H9 (cell line): ENCODE data around the gene MICU1. TPM values are rescaled to one million over a fixed set of nuclear protein-coding genes. Genes with fewer than 3 reads are reported as not detected.

Experiments used
- DNase-seq: peaks from one replicate; pipeline ENCODE4 v3.0.0-alpha.2; 2017
- H2AFZ ChIP-seq: one replicate; pipeline ENCODE4 v1.6.1; 2013; ENCODE audit warnings: mild to moderate bottlenecking, low read length, control low read depth, moderate library complexity
- H2AK5ac ChIP-seq: 2 replicates; pipeline ENCODE4 v1.6.1; 2013; ENCODE audit warnings: low read length, control low read depth, mixed read lengths; ENCODE audit not compliant: insufficient read length
- H2BK120ac ChIP-seq: one replicate; pipeline ENCODE4 v1.6.1; 2013; ENCODE audit warnings: low read depth, mild to moderate bottlenecking, low read length, control low read depth, inconsistent platforms; ENCODE audit not compliant: poor library complexity, severe bottlenecking
- H2BK12ac ChIP-seq: 2 replicates; pipeline ENCODE4 v1.6.1; 2013; ENCODE audit warnings: low read length, control low read depth, mixed read lengths, low read depth; ENCODE audit not compliant: insufficient read length
- H2BK15ac ChIP-seq: 2 replicates; pipeline ENCODE4 v1.6.1; 2013; ENCODE audit warnings: low read depth, low read length, control low read depth
- H2BK20ac ChIP-seq: one replicate; pipeline ENCODE4 v1.6.1; 2013; ENCODE audit warnings: low read depth, mild to moderate bottlenecking, low read length, control low read depth, inconsistent platforms; ENCODE audit not compliant: poor library complexity, severe bottlenecking
- H2BK5ac ChIP-seq: 2 replicates; pipeline ENCODE4 v1.6.1; 2013; ENCODE audit warnings: low read length, control low read depth, mixed read lengths; ENCODE audit not compliant: insufficient read length
- H3K14ac ChIP-seq: 2 replicates; pipeline ENCODE4 v1.6.1; 2013; ENCODE audit warnings: low read length, control low read depth; ENCODE audit not compliant: insufficient read depth
- H3K18ac ChIP-seq: 2 replicates; pipeline ENCODE4 v1.6.1; 2013; ENCODE audit warnings: low read depth, mild to moderate bottlenecking, mixed read lengths, low read length, control low read depth; ENCODE audit not compliant: insufficient read length
- H3K23ac ChIP-seq: 2 replicates; pipeline ENCODE4 v1.6.1; 2013; ENCODE audit warnings: low read length, control low read depth, mixed read lengths, low read depth; ENCODE audit not compliant: insufficient read length
- H3K23me2 ChIP-seq: 2 replicates; pipeline ENCODE4 v1.6.1; 2013; ENCODE audit warnings: low read depth, mild to moderate bottlenecking, mixed read lengths, low read length, control low read depth; ENCODE audit not compliant: insufficient read length, poor library complexity, severe bottlenecking
- H3K27ac ChIP-seq: 2 replicates; pipeline ENCODE4 v1.5.1; 2013; ENCODE audit warnings: low read length, control low read depth, mixed read lengths, low read depth; ENCODE audit not compliant: insufficient read length
- H3K27me3 ChIP-seq: 2 replicates; pipeline ENCODE4 v1.6.1; 2013; ENCODE audit warnings: low read length, control low read depth, inconsistent platforms; ENCODE audit not compliant: insufficient read depth
- H3K4ac ChIP-seq: 2 replicates; pipeline ENCODE4 v1.6.1; 2013; ENCODE audit warnings: low read depth, mild to moderate bottlenecking, control low read depth, inconsistent platforms, low read length, moderate library complexity
- H3K4me1 ChIP-seq: 2 replicates; pipeline ENCODE4 v1.6.1; 2013; ENCODE audit warnings: low read length, control low read depth, inconsistent platforms; ENCODE audit not compliant: insufficient read depth
- H3K4me2 ChIP-seq: 2 replicates; pipeline ENCODE4 v1.6.1; 2013; ENCODE audit warnings: low read length, control low read depth, mixed read lengths; ENCODE audit not compliant: insufficient read length, insufficient read depth
- H3K56ac ChIP-seq: 2 replicates; pipeline ENCODE4 v1.6.1; 2013; ENCODE audit warnings: low read depth, mild to moderate bottlenecking, mixed read lengths, low read length, control low read depth; ENCODE audit not compliant: insufficient read length
- H3K79me1 ChIP-seq: 2 replicates; pipeline ENCODE4 v1.6.1; 2013; ENCODE audit warnings: low read depth, mild to moderate bottlenecking, moderate library complexity, low read length, control low read depth, inconsistent platforms; ENCODE audit not compliant: insufficient read depth, poor library complexity, severe bottlenecking
- H3K79me2 ChIP-seq: 2 replicates; pipeline ENCODE4 v1.6.1; 2013; ENCODE audit warnings: low read length, control low read depth, inconsistent platforms; ENCODE audit not compliant: insufficient read depth
- H3K9ac ChIP-seq: 2 replicates; pipeline ENCODE4 v1.6.1; 2013; ENCODE audit warnings: low read length, control low read depth, mixed read lengths; ENCODE audit not compliant: insufficient read length; ENCODE audit errors: extremely low read depth
- H3K9me3 ChIP-seq: one replicate; pipeline ENCODE4 v1.6.1; 2013; ENCODE audit warnings: low read depth, low read length, inconsistent platforms; ENCODE audit not compliant: control insufficient read depth
- H3T11ph ChIP-seq: one replicate; pipeline ENCODE4 v1.6.1; 2013; ENCODE audit warnings: mild to moderate bottlenecking, low read length, control low read depth, inconsistent platforms
- H4K20me1 ChIP-seq: one replicate; pipeline ENCODE4 v1.6.1; 2013; ENCODE audit not compliant: control insufficient read depth, insufficient read length, insufficient read depth
- H4K5ac ChIP-seq: 2 replicates; pipeline ENCODE4 v1.6.1; 2013; ENCODE audit warnings: low read depth, mild to moderate bottlenecking, mixed read lengths, low read length, control low read depth; ENCODE audit not compliant: insufficient read length
- H4K8ac ChIP-seq: replicated peaks from 2 replicates; pipeline ENCODE4 v1.6.1; 2013; ENCODE audit warnings: low read length, control low read depth, mixed read lengths, low read depth; ENCODE audit not compliant: insufficient read length
- H4K91ac ChIP-seq: 2 replicates; pipeline ENCODE4 v1.6.1; 2013; ENCODE audit warnings: low read depth, mild to moderate bottlenecking, moderate library complexity, mixed read lengths, low read length, control low read depth; ENCODE audit not compliant: insufficient read length
- H3K27ac Mint-ChIP-seq, 3 experiments: 2 replicates in 2 of 3; 3 replicates in 1 of 3; pipeline ENCODE4 v1.8.0; 2020 to 2021; ENCODE audit warnings: mixed read lengths in 3 of 3, mild to moderate bottlenecking in 1 of 3, moderate library complexity in 1 of 3
- H3K27me3 Mint-ChIP-seq: 2 replicates; pipeline ENCODE4 v1.8.0; 2021; ENCODE audit warnings: low read depth, mild to moderate bottlenecking, moderate library complexity, mixed read lengths
- H3K36me3 Mint-ChIP-seq, 3 experiments: 2 replicates in 2 of 3; 3 replicates in 1 of 3; pipeline ENCODE4 v1.8.0; 2020 to 2021; ENCODE audit warnings: low read depth in 3 of 3, mixed read lengths in 3 of 3; ENCODE audit not compliant: insufficient read depth in 1 of 3
- H3K4me1 Mint-ChIP-seq, 2 experiments: 2 replicates each; pipeline ENCODE4 v1.8.0; 2020; ENCODE audit warnings: mixed read lengths in 2 of 2
- H3K4me3 Mint-ChIP-seq, 2 experiments: 2 replicates in 1 of 2; 3 replicates in 1 of 2; pipeline ENCODE4 v1.8.0; 2020 to 2021; ENCODE audit warnings: mild to moderate bottlenecking in 2 of 2, mixed read lengths in 2 of 2, moderate library complexity in 1 of 2
- H3K9me3 Mint-ChIP-seq, 2 experiments: 2 replicates in 1 of 2; 3 replicates in 1 of 2; pipeline ENCODE4 v1.8.0; 2020; ENCODE audit warnings: mild to moderate bottlenecking in 2 of 2, mixed read lengths in 2 of 2, moderate library complexity in 1 of 2
- WGBS: extraction: QIAGEN DNeasy Blood & Tissue Kit; methylation state at CpG from one replicate; pipeline ENCODE4 v1.1.7; 2013; ENCODE audit warnings: missing lambda C conversion rate, low lambda C conversion rate, mixed read lengths; ENCODE audit not compliant: insufficient read length; ENCODE audit errors: extremely low coverage; 5-methylcytosine and 5-hydroxymethylcytosine counted together
- total RNA-seq: library from RNA; stranded (reverse); gene quantifications from 2 replicates; pipeline ENCODE4 v1.2.1, GENCODE V29; 2021
- TF ChIP-seq, protein P1 (sequence below): fragments of 200-600 bp; sonication (generic); conservative IDR thresholded peaks from 3 replicates; pipeline ENCODE4 v1.8.0; 2021; ENCODE audit warnings: antibody characterized with exemption, mild to moderate bottlenecking

The MICU1 gene
- total RNA-seq, 1 experiment from 2014 or later = 33.2 TPM

DNA sequence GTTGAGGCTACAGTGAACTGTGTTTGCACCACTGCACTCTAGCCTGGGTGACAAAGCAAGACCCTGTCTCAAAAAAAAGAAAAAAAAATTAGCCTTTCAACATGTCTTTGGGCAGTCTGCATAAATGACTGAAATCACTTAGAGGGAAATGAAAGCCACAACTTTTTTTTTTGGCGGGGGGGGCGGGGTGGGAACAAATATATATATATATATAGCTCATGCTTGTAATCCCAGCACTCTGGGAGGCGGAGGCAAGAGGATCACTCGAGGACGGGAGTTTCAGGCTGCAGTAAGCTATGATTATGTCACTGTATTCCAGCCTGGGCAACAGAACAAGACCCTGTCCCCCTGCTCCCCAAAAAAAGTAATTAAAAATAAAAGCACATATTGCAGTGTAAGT lies 23.4 kb upstream of the MICU1 start:
- Histone ChIP-seq H3K27me3 (no peaks in the 10 kb centered on the region), H3K4me1 (peaks cover 2% of the 10 kb centered on the region; the same call in 1 of the 2 replicates), H3T11ph (no peak overlapping the region), H3K23ac (no peak overlapping the region), H4K8ac (no peak overlapping the region), H2AFZ (no peak overlapping the region), H3K18ac (no peak overlapping the region), H4K5ac (no peak overlapping the region), H3K79me1 (no peaks in the 10 kb centered on the region), H3K4ac (no peak overlapping the region), H4K20me1 (no peaks in the 10 kb centered on the region), H4K91ac (no peak overlapping the region), H2BK12ac (no peak overlapping the region), H2BK15ac (no peak overlapping the region), H2BK120ac (no peak overlapping the region), H3K14ac (no peak overlapping the region), H3K4me2 (no peak overlapping the region), H2BK5ac (no peak overlapping the region), H2BK20ac (no peak overlapping the region), H3K9ac (no peak overlapping the region), H3K23me2 (no peaks in the 10 kb centered on the region), H3K9me3 (no peaks in the 10 kb centered on the region), H3K27ac (no peak overlapping the region), H3K79me2 (no peaks in the 10 kb centered on the region), H3K56ac (no peak overlapping the region), H2AK5ac (no peak overlapping the region)
- Mint-ChIP-seq H3K27me3 (no peaks in the 10 kb centered on the region), H3K4me1 (peaks cover 0 to 2% of the 10 kb centered on the region in 2 experiments; a peak in 1 of 4 replicates), H3K36me3 (no peaks in the 10 kb centered on the region), H3K9me3 (no peaks in the 10 kb centered on the region), H3K27ac (no peak overlapping the region), H3K4me3 (no peak overlapping the region)
- TF ChIP-seq, protein P1, sequence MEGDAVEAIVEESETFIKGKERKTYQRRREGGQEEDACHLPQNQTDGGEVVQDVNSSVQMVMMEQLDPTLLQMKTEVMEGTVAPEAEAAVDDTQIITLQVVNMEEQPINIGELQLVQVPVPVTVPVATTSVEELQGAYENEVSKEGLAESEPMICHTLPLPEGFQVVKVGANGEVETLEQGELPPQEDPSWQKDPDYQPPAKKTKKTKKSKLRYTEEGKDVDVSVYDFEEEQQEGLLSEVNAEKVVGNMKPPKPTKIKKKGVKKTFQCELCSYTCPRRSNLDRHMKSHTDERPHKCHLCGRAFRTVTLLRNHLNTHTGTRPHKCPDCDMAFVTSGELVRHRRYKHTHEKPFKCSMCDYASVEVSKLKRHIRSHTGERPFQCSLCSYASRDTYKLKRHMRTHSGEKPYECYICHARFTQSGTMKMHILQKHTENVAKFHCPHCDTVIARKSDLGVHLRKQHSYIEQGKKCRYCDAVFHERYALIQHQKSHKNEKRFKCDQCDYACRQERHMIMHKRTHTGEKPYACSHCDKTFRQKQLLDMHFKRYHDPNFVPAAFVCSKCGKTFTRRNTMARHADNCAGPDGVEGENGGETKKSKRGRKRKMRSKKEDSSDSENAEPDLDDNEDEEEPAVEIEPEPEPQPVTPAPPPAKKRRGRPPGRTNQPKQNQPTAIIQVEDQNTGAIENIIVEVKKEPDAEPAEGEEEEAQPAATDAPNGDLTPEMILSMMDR = no peak
- DNase-seq = no peak
- WGBS = no CpG with 5 or more reads among the region's 5 CpGs
